Measurements from ENCODE around the gene KIF6.

- no peak for TF ChIP-seq CTCF (IDR thresholded peaks at IDR 0.05)
- no peak for TF ChIP-seq POLR2A (IDR thresholded peaks at IDR 0.05)
Measured at GRCh38 chr6:39416728-39417127, 308.5 kb downstream of the KIF6 start.
